Fibroblast of skin of left biceps (primary cell): Measurements from ENCODE around the gene HOXD1.

Experiments used
- DNase-seq, 2 experiments: peaks; one replicate each; pipeline ENCODE4 v3.0.0-alpha.2; 2013; ENCODE audit warnings: low read depth in 2 of 2

Gene HOXD1

GRCh38 chr2:176240301-176240700 lies 51.8 kb downstream of the HOXD1 start:
- DNase-seq, result no peak
